ENCODE measurements around the gene CREB5. TPM values are rescaled to one million over a fixed set of nuclear protein-coding genes. Genes with fewer than 3 reads are reported as not detected.

CREB5 gene
- total RNA-seq, 5 donors from 2014 or later (not counting 1 experiment from before 2014, with no cell fraction given) = 0.03 to 0.58 (median 0.23) TPM

- Mint-ChIP-seq H3K27me3 (peaks cover 4 to 11% of the 10 kb centered on the region in 2 donors), H3K4me1 (no peaks in the 10 kb centered on the region), H3K9me3 (no peaks in the 10 kb centered on the region), H3K27ac (no peak overlapping the region), H3K4me3 (no peak overlapping the region), H3K36me3 (no peaks in the 10 kb centered on the region)
- ChIA-PET POLR2A (no interaction called here), CTCF (no interaction called here)
- Histone ChIP-seq H3K9me3 (no peaks in the 10 kb centered on the region), H3K4me3 (ENCODE audit: control insufficient read depth in 1 of 2, extremely low read depth in 1 of 2, low read length in 1 of 2) (no peak overlapping the region), H3K36me3 (ENCODE audit: control insufficient read depth in 2 of 2, extremely low read depth in 1 of 2, insufficient read depth in 1 of 2, low read length in 1 of 2) (no peaks in the 10 kb centered on the region), H3K27ac (ENCODE audit: low read length) (no peak overlapping the region), H3K27me3 (replicated peaks in 1 of 2; ENCODE audit: control insufficient read depth in 2 of 2, extremely low read depth in 1 of 2, insufficient read depth in 2 of 2, low read length in 1 of 2) (no peaks in the 10 kb centered on the region), H3K4me1 (ENCODE audit: control insufficient read depth in 1 of 2, extremely low read depth in 1 of 2, insufficient read depth in 2 of 2, low read length in 2 of 2) (no peaks in the 10 kb centered on the region)
- ATAC-seq (replicated peaks in 1 of 4) (no peak), DNase-seq (no peak)
- WGBS (ENCODE audit: insufficient coverage) = no CpG with 5 or more reads among the region's 3 CpGs
These were observed 218.0 kb downstream of the CREB5 start for GRCh38 chr7:28630350-28630749.

GRCh38 chr7:28631995-28632394 is 219.7 kb downstream of the CREB5 start:
- 33% methylated on average over 1 of the region's 2 CpGs for whole genome bisulfite sequencing (ENCODE audit: insufficient coverage)
- no peak overlapping the region for H3K4me3 ChIP-seq (ENCODE audit: control insufficient read depth in 1 of 2, extremely low read depth in 1 of 2, low read length in 1 of 2)
- no peak overlapping the region for H3K4me3 Mint-ChIP-seq

GRCh38 chr7:28638914-28639313 is 226.6 kb downstream of the CREB5 start:
- H3K9me3 ChIP-seq = no peaks in the 10 kb centered on the region
- Mint-ChIP-seq H3K27ac (no peak overlapping the region), H3K4me1 (no peaks in the 10 kb centered on the region), H3K27me3 (peaks cover 0 to 4% of the 10 kb centered on the region in 2 donors), H3K9me3 (no peaks in the 10 kb centered on the region), H3K36me3 (no peaks in the 10 kb centered on the region), H3K4me3 (no peak overlapping the region)
- no peak overlapping the region for H3K27ac ChIP-seq (ENCODE audit: low read length)
- no peaks in the 10 kb centered on the region for H3K4me1 ChIP-seq (ENCODE audit: control insufficient read depth in 1 of 2, extremely low read depth in 1 of 2, insufficient read depth in 2 of 2, low read length in 2 of 2)
- no peak for ATAC-seq (replicated peaks in 1 of 4)
- peaks cover 0 to 5% of the 10 kb centered on the region in 2 experiments for H3K27me3 ChIP-seq (replicated peaks in 1 of 2; ENCODE audit: control insufficient read depth in 2 of 2, extremely low read depth in 1 of 2, insufficient read depth in 2 of 2, low read length in 1 of 2)
- no peak for DNase-seq
- ChIA-PET POLR2A (no interaction called here), CTCF (no interaction called here)
- H3K4me3 ChIP-seq (ENCODE audit: control insufficient read depth in 1 of 2, extremely low read depth in 1 of 2, low read length in 1 of 2) = no peak overlapping the region
- WGBS (ENCODE audit: insufficient coverage) = no CpG with 5 or more reads among the region's 2 CpGs
- no peaks in the 10 kb centered on the region for H3K36me3 ChIP-seq (ENCODE audit: control insufficient read depth in 2 of 2, extremely low read depth in 1 of 2, insufficient read depth in 1 of 2, low read length in 1 of 2)

More at GRCh38 chr7:28631995-28632394, 219.7 kb downstream of the CREB5 start:
- DNase-seq (no peak), ATAC-seq (replicated peaks in 1 of 4) (no peak)
- Histone ChIP-seq H3K27ac (ENCODE audit: low read length) (no peak overlapping the region), H3K9me3 (no peaks in the 10 kb centered on the region), H3K4me1 (ENCODE audit: control insufficient read depth in 1 of 2, extremely low read depth in 1 of 2, insufficient read depth in 2 of 2, low read length in 2 of 2) (no peaks in the 10 kb centered on the region), H3K27me3 (replicated peaks in 1 of 2; ENCODE audit: control insufficient read depth in 2 of 2, extremely low read depth in 1 of 2, insufficient read depth in 2 of 2, low read length in 1 of 2) (peaks cover 0 to 2% of the 10 kb centered on the region in 2 experiments), H3K36me3 (ENCODE audit: control insufficient read depth in 2 of 2, extremely low read depth in 1 of 2, insufficient read depth in 1 of 2, low read length in 1 of 2) (no peaks in the 10 kb centered on the region)
- POLR2A ChIA-PET = no interaction called here
- no peak overlapping the region for H3K27ac Mint-ChIP-seq
- CTCF ChIA-PET = no interaction called here
- no peaks in the 10 kb centered on the region for H3K36me3 Mint-ChIP-seq
- H3K9me3 Mint-ChIP-seq = no peaks in the 10 kb centered on the region
- H3K4me1 Mint-ChIP-seq = no peaks in the 10 kb centered on the region
- H3K27me3 Mint-ChIP-seq = peaks cover 1 to 11% of the 10 kb centered on the region in 2 donors

GRCh38 chr7:28640001-28640400 is 227.7 kb downstream of the CREB5 start:
- no peaks in the 10 kb centered on the region for H3K9me3 ChIP-seq
- ATAC-seq (replicated peaks in 1 of 4) (no peak), DNase-seq (no peak)
- Mint-ChIP-seq H3K4me3 (no peak overlapping the region), H3K36me3 (no peaks in the 10 kb centered on the region), H3K4me1 (no peaks in the 10 kb centered on the region), H3K27ac (no peak overlapping the region), H3K9me3 (no peaks in the 10 kb centered on the region), H3K27me3 (peaks cover 0 to 5% of the 10 kb centered on the region in 2 donors)
- H3K4me3 ChIP-seq (ENCODE audit: control insufficient read depth in 1 of 2, extremely low read depth in 1 of 2, low read length in 1 of 2) = no peak overlapping the region
- POLR2A ChIA-PET = no interaction called here
- H3K36me3 ChIP-seq (ENCODE audit: control insufficient read depth in 2 of 2, extremely low read depth in 1 of 2, insufficient read depth in 1 of 2, low read length in 1 of 2) = no peaks in the 10 kb centered on the region
- H3K27ac ChIP-seq (ENCODE audit: low read length) = no peak overlapping the region
- no CpG with 5 or more reads among the region's 2 CpGs for WGBS (ENCODE audit: insufficient coverage)
- H3K27me3 ChIP-seq (replicated peaks in 1 of 2; ENCODE audit: control insufficient read depth in 2 of 2, extremely low read depth in 1 of 2, insufficient read depth in 2 of 2, low read length in 1 of 2) = peaks cover 0 to 5% of the 10 kb centered on the region in 2 experiments
- CTCF ChIA-PET = no interaction called here
- H3K4me1 ChIP-seq (ENCODE audit: control insufficient read depth in 1 of 2, extremely low read depth in 1 of 2, insufficient read depth in 2 of 2, low read length in 2 of 2) = no peaks in the 10 kb centered on the region

- Histone ChIP-seq H3K27me3 (replicated peaks in 1 of 2; ENCODE audit: control insufficient read depth in 2 of 2, extremely low read depth in 1 of 2, insufficient read depth in 2 of 2, low read length in 1 of 2) (peaks cover 0 to 3% of the 10 kb centered on the region in 2 experiments), H3K27ac (ENCODE audit: low read length) (no peak overlapping the region), H3K9me3 (no peaks in the 10 kb centered on the region), H3K36me3 (ENCODE audit: control insufficient read depth in 2 of 2, extremely low read depth in 1 of 2, insufficient read depth in 1 of 2, low read length in 1 of 2) (no peaks in the 10 kb centered on the region), H3K4me1 (ENCODE audit: control insufficient read depth in 1 of 2, extremely low read depth in 1 of 2, insufficient read depth in 2 of 2, low read length in 2 of 2) (no peaks in the 10 kb centered on the region), H3K4me3 (ENCODE audit: control insufficient read depth in 1 of 2, extremely low read depth in 1 of 2, low read length in 1 of 2) (no peak overlapping the region)
- Mint-ChIP-seq H3K36me3 (no peaks in the 10 kb centered on the region), H3K27ac (no peak overlapping the region), H3K4me3 (no peak overlapping the region), H3K27me3 (peaks cover 0 to 5% of the 10 kb centered on the region in 2 donors), H3K4me1 (no peaks in the 10 kb centered on the region), H3K9me3 (no peaks in the 10 kb centered on the region)
- ChIA-PET CTCF (interaction anchor here in 1 of 2 donors (0.5 kb wide), 1 partner anchor 637 kb away, joined by 3 read pairs; no protein-coding TSS in a partner anchor), POLR2A (no interaction called here)
- 85% methylated on average over 4 of the region's 11 CpGs for WGBS (ENCODE audit: insufficient coverage)
- ATAC-seq (replicated peaks in 1 of 4) = no peak
- no peak for DNase-seq
These were observed 229.6 kb downstream of the CREB5 start for GRCh38 chr7:28641752-28642545.

GRCh38 chr7:28643188-28643569 is 230.9 kb downstream of the CREB5 start:
- POLR2A ChIA-PET = interaction anchor here in 1 of 2 donors (0.5 kb wide), 1 partner anchor 171 kb away, joined by 3 read pairs; no protein-coding TSS in a partner anchor
- Histone ChIP-seq H3K36me3 (ENCODE audit: control insufficient read depth in 2 of 2, extremely low read depth in 1 of 2, insufficient read depth in 1 of 2, low read length in 1 of 2) (no peaks in the 10 kb centered on the region), H3K4me1 (ENCODE audit: control insufficient read depth in 1 of 2, extremely low read depth in 1 of 2, insufficient read depth in 2 of 2, low read length in 2 of 2) (no peaks in the 10 kb centered on the region), H3K27me3 (replicated peaks in 1 of 2; ENCODE audit: control insufficient read depth in 2 of 2, extremely low read depth in 1 of 2, insufficient read depth in 2 of 2, low read length in 1 of 2) (peaks cover 0 to 5% of the 10 kb centered on the region in 2 experiments), H3K27ac (ENCODE audit: low read length) (no peak overlapping the region), H3K9me3 (no peaks in the 10 kb centered on the region), H3K4me3 (ENCODE audit: control insufficient read depth in 1 of 2, extremely low read depth in 1 of 2, low read length in 1 of 2) (no peak overlapping the region)
- H3K27ac Mint-ChIP-seq = no peak overlapping the region
- no peaks in the 10 kb centered on the region for H3K4me1 Mint-ChIP-seq
- no peaks in the 10 kb centered on the region for H3K36me3 Mint-ChIP-seq
- H3K9me3 Mint-ChIP-seq = no peaks in the 10 kb centered on the region
- H3K27me3 Mint-ChIP-seq = peaks cover 0 to 2% of the 10 kb centered on the region in 2 donors
- CTCF ChIA-PET = no interaction called here
- ATAC-seq (replicated peaks in 1 of 4) (no peak), DNase-seq (no peak)
- WGBS (ENCODE audit: insufficient coverage) = no CpG with 5 or more reads among the region's 1 CpG
- H3K4me3 Mint-ChIP-seq = no peak overlapping the region

All from T-cell (primary cell).